B cell (primary cell): ENCODE data around the gene SULT1A4.
"Not testable (repeated sequence)": the region's sequence is repeated elsewhere in the genome, so short reads cannot be mapped to it uniquely, and the experiment has no call there.

Source experiments
- EZH2 ChIP-seq: IDR thresholded peaks from 2 replicates; pipeline ENCODE4 v1.6.1; 2012; ENCODE audit warnings: borderline replicate concordance, low read depth, mild to moderate bottlenecking, moderate library complexity, low read length; ENCODE audit not compliant: insufficient read depth, poor library complexity, severe bottlenecking
- TF ChIP-seq, protein P1 (sequence below): fragments of 200-600 bp; IDR thresholded peaks from one replicate; pipeline ENCODE4 v1.8.0; 2022; ENCODE audit warnings: antibody characterized with exemption, mild to moderate bottlenecking

- TF ChIP-seq, protein P1, sequence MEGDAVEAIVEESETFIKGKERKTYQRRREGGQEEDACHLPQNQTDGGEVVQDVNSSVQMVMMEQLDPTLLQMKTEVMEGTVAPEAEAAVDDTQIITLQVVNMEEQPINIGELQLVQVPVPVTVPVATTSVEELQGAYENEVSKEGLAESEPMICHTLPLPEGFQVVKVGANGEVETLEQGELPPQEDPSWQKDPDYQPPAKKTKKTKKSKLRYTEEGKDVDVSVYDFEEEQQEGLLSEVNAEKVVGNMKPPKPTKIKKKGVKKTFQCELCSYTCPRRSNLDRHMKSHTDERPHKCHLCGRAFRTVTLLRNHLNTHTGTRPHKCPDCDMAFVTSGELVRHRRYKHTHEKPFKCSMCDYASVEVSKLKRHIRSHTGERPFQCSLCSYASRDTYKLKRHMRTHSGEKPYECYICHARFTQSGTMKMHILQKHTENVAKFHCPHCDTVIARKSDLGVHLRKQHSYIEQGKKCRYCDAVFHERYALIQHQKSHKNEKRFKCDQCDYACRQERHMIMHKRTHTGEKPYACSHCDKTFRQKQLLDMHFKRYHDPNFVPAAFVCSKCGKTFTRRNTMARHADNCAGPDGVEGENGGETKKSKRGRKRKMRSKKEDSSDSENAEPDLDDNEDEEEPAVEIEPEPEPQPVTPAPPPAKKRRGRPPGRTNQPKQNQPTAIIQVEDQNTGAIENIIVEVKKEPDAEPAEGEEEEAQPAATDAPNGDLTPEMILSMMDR = not testable (repeated sequence)
- not testable (repeated sequence) for TF ChIP-seq EZH2
Observed at GRCh38 chr16:29460647-29461030, 926 bp downstream of the SULT1A4 start.
